Measurements from ENCODE around the gene ATP6V0E1.
A peak's percentile ranks its signal among the peaks of the same experiment; 100 is the strongest.

Gene ATP6V0E1

DNA sequence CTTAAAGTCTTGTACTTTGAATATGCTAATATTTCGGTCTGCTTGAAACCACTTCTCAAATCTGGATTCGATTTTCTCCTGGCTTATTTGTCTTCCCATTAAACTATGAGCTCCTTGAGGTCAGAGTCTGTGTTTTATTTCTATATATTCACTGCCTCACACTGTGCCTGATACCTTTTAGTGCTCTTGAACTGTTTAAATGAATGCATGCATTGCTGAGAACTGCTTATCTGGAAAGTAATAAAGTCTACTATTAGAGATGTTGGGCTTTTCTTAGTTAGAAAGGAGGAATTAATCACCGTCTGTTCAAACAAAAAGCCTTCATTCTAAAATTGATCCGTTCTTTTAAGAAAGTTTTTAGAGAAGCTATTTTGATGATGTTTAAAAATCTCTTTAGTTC, 78.6 kb downstream of the ATP6V0E1 start:
- Histone ChIP-seq H3K9ac (ENCODE audit: low read depth, low read length, poor library complexity, severe bottlenecking) (no peak overlapping the region), H3K79me2 (ENCODE audit: insufficient read depth, low read length) (0 out of 2 replicates have a peak, but pooled peaks cover 13% of the 10 kb centered on the region), H3K4me2 (ENCODE audit: low read depth, low read length, poor library complexity, severe bottlenecking) (no peak overlapping the region), H3K4me1 (ENCODE audit: insufficient read depth, low read length, poor library complexity, severe bottlenecking) (peaks cover 3% of the 10 kb centered on the region), H3K4me3 (ENCODE audit: low read length, poor library complexity, severe bottlenecking) (no peak overlapping the region), H3K9me3 (ENCODE audit: insufficient read depth, low read depth, low read length) (no peaks in the 10 kb centered on the region), H4K20me1 (ENCODE audit: insufficient read depth, low read length, poor library complexity, severe bottlenecking) (peaks cover 8% of the 10 kb centered on the region), H3F3A (ENCODE audit: low read depth) (no peaks in the 10 kb centered on the region), H3K9me2 (replicated peaks; ENCODE audit: low read depth, low read length) (no peaks in the 10 kb centered on the region), H2AFZ (ENCODE audit: low read length) (no peak overlapping the region), H3K36me3 (ENCODE audit: insufficient read depth, low read length) (no peaks in the 10 kb centered on the region), H3K27me3 (ENCODE audit: insufficient read depth, low read length, poor library complexity, severe bottlenecking) (no peaks in the 10 kb centered on the region)
- TF ChIP-seq, protein P1, sequence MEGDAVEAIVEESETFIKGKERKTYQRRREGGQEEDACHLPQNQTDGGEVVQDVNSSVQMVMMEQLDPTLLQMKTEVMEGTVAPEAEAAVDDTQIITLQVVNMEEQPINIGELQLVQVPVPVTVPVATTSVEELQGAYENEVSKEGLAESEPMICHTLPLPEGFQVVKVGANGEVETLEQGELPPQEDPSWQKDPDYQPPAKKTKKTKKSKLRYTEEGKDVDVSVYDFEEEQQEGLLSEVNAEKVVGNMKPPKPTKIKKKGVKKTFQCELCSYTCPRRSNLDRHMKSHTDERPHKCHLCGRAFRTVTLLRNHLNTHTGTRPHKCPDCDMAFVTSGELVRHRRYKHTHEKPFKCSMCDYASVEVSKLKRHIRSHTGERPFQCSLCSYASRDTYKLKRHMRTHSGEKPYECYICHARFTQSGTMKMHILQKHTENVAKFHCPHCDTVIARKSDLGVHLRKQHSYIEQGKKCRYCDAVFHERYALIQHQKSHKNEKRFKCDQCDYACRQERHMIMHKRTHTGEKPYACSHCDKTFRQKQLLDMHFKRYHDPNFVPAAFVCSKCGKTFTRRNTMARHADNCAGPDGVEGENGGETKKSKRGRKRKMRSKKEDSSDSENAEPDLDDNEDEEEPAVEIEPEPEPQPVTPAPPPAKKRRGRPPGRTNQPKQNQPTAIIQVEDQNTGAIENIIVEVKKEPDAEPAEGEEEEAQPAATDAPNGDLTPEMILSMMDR (conservative IDR thresholded peaks at IDR 0.05; ENCODE audit: low read length), result no peak
- no peak for TF ChIP-seq EZH2phosphoT487 (IDR thresholded peaks at IDR 0.05; ENCODE audit: borderline replicate concordance)

DNA sequence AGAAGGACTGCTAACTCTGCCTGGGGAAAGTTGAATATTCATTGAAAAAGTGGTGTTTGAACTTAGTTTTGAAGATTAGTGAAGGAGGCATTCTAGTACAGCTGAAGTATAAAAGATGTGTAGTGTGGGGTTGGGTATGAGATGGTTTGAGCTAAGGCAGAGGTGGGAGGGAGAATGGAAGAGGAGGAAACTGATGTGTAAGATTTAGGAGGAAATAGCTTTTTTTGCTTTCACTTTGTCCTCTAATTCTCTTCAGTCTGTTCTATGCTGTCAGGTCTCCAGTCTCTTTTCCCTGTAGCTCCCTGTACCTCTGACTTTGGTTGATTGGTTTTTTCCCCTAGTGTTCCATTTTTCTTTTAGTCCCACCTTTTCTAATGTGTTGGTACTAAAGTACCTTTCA, 81.6 kb downstream of the ATP6V0E1 start:
- Histone ChIP-seq H3K4me2 (ENCODE audit: low read depth, low read length, poor library complexity, severe bottlenecking) (peak overlapping the region; percentile 24), H3K4me3 (ENCODE audit: low read length, poor library complexity, severe bottlenecking) (no peak overlapping the region), H3K9me3 (ENCODE audit: insufficient read depth, low read depth, low read length) (no peaks in the 10 kb centered on the region), H3K9me2 (replicated peaks; ENCODE audit: low read depth, low read length) (no peaks in the 10 kb centered on the region), H3K9ac (ENCODE audit: low read depth, low read length, poor library complexity, severe bottlenecking) (no peak overlapping the region), H3K79me2 (ENCODE audit: insufficient read depth, low read length) (0 out of 2 replicates have a peak, but pooled peaks cover 6% of the 10 kb centered on the region), H3K4me1 (ENCODE audit: insufficient read depth, low read length, poor library complexity, severe bottlenecking) (peaks cover 3% of the 10 kb centered on the region), H3K36me3 (ENCODE audit: insufficient read depth, low read length) (no peaks in the 10 kb centered on the region), H2AFZ (ENCODE audit: low read length) (no peak overlapping the region), H3F3A (ENCODE audit: low read depth) (no peaks in the 10 kb centered on the region), H3K27me3 (ENCODE audit: insufficient read depth, low read length, poor library complexity, severe bottlenecking) (no peaks in the 10 kb centered on the region), H4K20me1 (ENCODE audit: insufficient read depth, low read length, poor library complexity, severe bottlenecking) (no peaks in the 10 kb centered on the region)
- TF ChIP-seq EZH2phosphoT487 (IDR thresholded peaks at IDR 0.05; ENCODE audit: borderline replicate concordance), result no peak
- TF ChIP-seq, protein P1 (conservative IDR thresholded peaks at IDR 0.05; ENCODE audit: low read length), result no peak

DNA sequence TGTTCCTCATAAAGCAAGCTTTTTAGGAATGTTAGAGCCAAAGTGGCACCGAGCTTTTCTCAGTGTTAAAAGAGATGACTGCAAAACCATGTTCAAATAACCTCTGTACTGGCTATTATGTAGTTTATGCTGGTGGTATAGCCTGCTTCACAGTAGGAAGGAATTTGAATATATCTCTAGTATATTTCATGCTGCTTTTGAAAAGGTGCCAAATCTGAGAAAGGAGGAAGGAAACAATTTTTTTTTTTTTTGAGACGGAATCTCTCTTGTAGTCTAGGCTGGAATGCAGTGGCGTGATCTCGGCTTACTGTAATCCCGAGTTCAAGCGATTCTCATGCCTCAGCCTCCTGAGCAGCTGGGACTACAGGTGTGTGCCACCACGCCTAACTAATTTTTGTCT, 86.1 kb downstream of the ATP6V0E1 start:
- H3K9me3 ChIP-seq (ENCODE audit: insufficient read depth, low read depth, low read length), result no peaks in the 10 kb centered on the region
- H3K27me3 ChIP-seq (ENCODE audit: insufficient read depth, low read length, poor library complexity, severe bottlenecking), result no peaks in the 10 kb centered on the region
- H3K9me2 ChIP-seq (replicated peaks; ENCODE audit: low read depth, low read length), result no peaks in the 10 kb centered on the region
- no peaks in the 10 kb centered on the region for H3F3A ChIP-seq (ENCODE audit: low read depth)
- no peaks in the 10 kb centered on the region for H4K20me1 ChIP-seq (ENCODE audit: insufficient read depth, low read length, poor library complexity, severe bottlenecking)
- no peak overlapping the region for H2AFZ ChIP-seq (ENCODE audit: low read length)
- no peaks in the 10 kb centered on the region for H3K79me2 ChIP-seq (ENCODE audit: insufficient read depth, low read length)
- H3K4me3 ChIP-seq (ENCODE audit: low read length, poor library complexity, severe bottlenecking), result no peak overlapping the region
- H3K4me1 ChIP-seq (ENCODE audit: insufficient read depth, low read length, poor library complexity, severe bottlenecking), result peaks cover 3% of the 10 kb centered on the region
- no peak for TF ChIP-seq EZH2phosphoT487 (IDR thresholded peaks at IDR 0.05; ENCODE audit: borderline replicate concordance)
- TF ChIP-seq, protein P1 (conservative IDR thresholded peaks at IDR 0.05; ENCODE audit: low read length), result no peak
- no peak overlapping the region for H3K9ac ChIP-seq (ENCODE audit: low read depth, low read length, poor library complexity, severe bottlenecking)
- no peaks in the 10 kb centered on the region for H3K36me3 ChIP-seq (ENCODE audit: insufficient read depth, low read length)
- no peak overlapping the region for H3K4me2 ChIP-seq (ENCODE audit: low read depth, low read length, poor library complexity, severe bottlenecking)

Data from Loucy (cell line).